GM23338 (cell line): ENCODE results near the gene NHLRC3. TPM values are rescaled to one million over a fixed set of nuclear protein-coding genes. Genes with fewer than 3 reads are reported as not detected.

ENCODE experiments used
- ATAC-seq: fragments of 200-7000 bp; cut with Tn5 transposase; 3 replicates; pipeline ENCODE4 v1.9.1; 2020
- DNase-seq: peaks from one replicate; pipeline ENCODE4 v3.0.0-alpha.2; 2015; ENCODE audit warnings: low spot score
- H2AFZ ChIP-seq: fragments of 200-600 bp; sonication (generic); 2 replicates; pipeline ENCODE4 v1.8.0; 2016; ENCODE audit warnings: antibody characterized with exemption, mild to moderate bottlenecking, moderate library complexity
- H3F3A ChIP-seq: fragments of 200-600 bp; sonication (generic); replicated peaks from 2 replicates; pipeline ENCODE4 v1.8.0; 2017; ENCODE audit warnings: antibody characterized with exemption, mixed run types, low read depth
- H3K27ac ChIP-seq: fragments of 200-600 bp; sonication (generic); 2 replicates; pipeline ENCODE4 v1.6.1; 2016; ENCODE audit warnings: low read depth
- H3K27me3 ChIP-seq: fragments of 200-600 bp; sonication (generic); 2 replicates; pipeline ENCODE4 v1.8.0; 2016; ENCODE audit warnings: mild to moderate bottlenecking, mixed run types, moderate library complexity; ENCODE audit not compliant: insufficient read depth
- H3K36me3 ChIP-seq: fragments of 200-600 bp; sonication (generic); 2 replicates; pipeline ENCODE4 v1.8.0; 2016; ENCODE audit warnings: mild to moderate bottlenecking; ENCODE audit not compliant: insufficient read depth
- H3K4me1 ChIP-seq: fragments of 200-600 bp; sonication (generic); 2 replicates; pipeline ENCODE4 v1.8.0; 2016; ENCODE audit warnings: mild to moderate bottlenecking, moderate library complexity; ENCODE audit not compliant: insufficient read depth
- H3K4me2 ChIP-seq: fragments of 200-600 bp; sonication (generic); 2 replicates; pipeline ENCODE4 v1.7.1; 2017; ENCODE audit warnings: mixed run types
- H3K4me3 ChIP-seq: fragments of 200-600 bp; sonication (generic); 2 replicates; pipeline ENCODE4 v1.6.1; 2016; ENCODE audit warnings: mixed run types
- H3K79me2 ChIP-seq: fragments of 200-600 bp; sonication (generic); replicated peaks from 2 replicates; pipeline ENCODE4 v1.8.0; 2017; ENCODE audit warnings: mild to moderate bottlenecking; ENCODE audit not compliant: insufficient read depth
- H3K9me2 ChIP-seq: fragments of 200-600 bp; sonication (generic); 2 replicates; pipeline ENCODE4 v1.8.0; 2017; ENCODE audit not compliant: insufficient read depth
- H4K20me1 ChIP-seq: fragments of 200-600 bp; sonication (generic); replicated peaks from 2 replicates; pipeline ENCODE4 v1.8.0; 2017; ENCODE audit warnings: mild to moderate bottlenecking; ENCODE audit not compliant: insufficient read depth
- H3K27ac Mint-ChIP-seq: 2 replicates; pipeline ENCODE4 v1.8.0; 2020; ENCODE audit warnings: inconsistent platforms, mild to moderate bottlenecking, moderate library complexity, mixed read lengths
- H3K27me3 Mint-ChIP-seq: 3 replicates; pipeline ENCODE4 v1.8.0; 2022; ENCODE audit warnings: low read depth, mild to moderate bottlenecking, moderate library complexity, mixed read lengths, inconsistent platforms; ENCODE audit not compliant: insufficient read depth, poor library complexity
- H3K36me3 Mint-ChIP-seq: 3 replicates; pipeline ENCODE4 v1.8.0; 2021; ENCODE audit warnings: low read depth, mild to moderate bottlenecking, inconsistent platforms, moderate library complexity, mixed read lengths
- H3K4me1 Mint-ChIP-seq: 3 replicates; pipeline ENCODE4 v1.8.0; 2020; ENCODE audit warnings: mild to moderate bottlenecking, inconsistent platforms, mixed read lengths
- H3K4me3 Mint-ChIP-seq: 3 replicates; pipeline ENCODE4 v1.8.0; 2021; ENCODE audit warnings: moderate library complexity, mild to moderate bottlenecking, inconsistent platforms, mixed read lengths
- H3K9me3 Mint-ChIP-seq: 3 replicates; pipeline ENCODE4 v1.8.0; 2020; ENCODE audit warnings: moderate library complexity, mild to moderate bottlenecking, inconsistent platforms, mixed read lengths
- CREB1 ChIP-seq: fragments of 250-450 bp; sonication (Bioruptor Pico); IDR thresholded peaks from 2 replicates; pipeline ENCODE4 v1.5.0; 2020; ENCODE audit warnings: low read depth, mild to moderate bottlenecking, moderate library complexity
- CTCF ChIP-seq, 2 experiments: fragments of 200-600 bp in 1 of 2; sonication (generic) in 1 of 2; conservative IDR thresholded peaks; 2 replicates each; pipeline versions ENCODE4 v1.5.1 to v1.6.1; 2016 to 2017; ENCODE audit warnings: antibody characterized with exemption in 2 of 2, low read depth in 2 of 2, mild to moderate bottlenecking in 2 of 2, moderate library complexity in 1 of 2
- JUNB ChIP-seq: IDR thresholded peaks from one replicate; pipeline ENCODE4 v1.6.1; 2016; ENCODE audit warnings: antibody characterized with exemption; ENCODE audit not compliant: unreplicated experiment
- POLR2AphosphoS5 ChIP-seq: IDR thresholded peaks from 2 replicates; pipeline ENCODE4 v1.6.1; 2016; ENCODE audit warnings: antibody characterized with exemption, low read depth
- STAT1 ChIP-seq: IDR thresholded peaks from one replicate; pipeline ENCODE4 v1.6.1; 2016; ENCODE audit warnings: antibody characterized with exemption; ENCODE audit not compliant: unreplicated experiment
- ZNF331 ChIP-seq: fragments of 250-450 bp; sonication (Bioruptor Pico); IDR thresholded peaks from 2 replicates; pipeline ENCODE4 v1.5.0; 2020; ENCODE audit warnings: low read depth, mild to moderate bottlenecking, moderate library complexity
- ZNF462 ChIP-seq: fragments of 250-450 bp; sonication (Bioruptor Pico); IDR thresholded peaks from 2 replicates; pipeline ENCODE4 v1.5.0; 2020; ENCODE audit warnings: mild to moderate bottlenecking, moderate library complexity
- polyA plus RNA-seq: library from polyadenylated mRNA; unstranded; fragments of >200 nt; fragmentation: Nextera tagmentation; extraction: Ambion mirVana; gene quantifications from 2 replicates; pipeline ENCODE4 v1.2.1, GENCODE V29; 2016
- total RNA-seq: library from RNA; depleted of rRNA; stranded (reverse); fragments of >200 nt; shearing (Covaris generic); gene quantifications from 2 replicates; pipeline ENCODE4 v1.2.3, GENCODE V29; 2014
- TF ChIP-seq, protein P1 (sequence below): IDR thresholded peaks from 2 replicates; pipeline ENCODE4 v1.6.1; 2016; ENCODE audit warnings: antibody characterized with exemption
- TF ChIP-seq, protein P2 (sequence below): IDR thresholded peaks from one replicate; pipeline ENCODE4 v1.6.1; 2018; ENCODE audit warnings: antibody characterized with exemption; ENCODE audit not compliant: unreplicated experiment

The NHLRC3 gene
- total and polyA plus RNA-seq, 2 experiments from 2014 or later = 11.8 to 15.6 TPM

GRCh38 chr13:39016087-39016486, 22.2 kb upstream of the NHLRC3 start (continued):
- TF ChIP-seq, protein P1, sequence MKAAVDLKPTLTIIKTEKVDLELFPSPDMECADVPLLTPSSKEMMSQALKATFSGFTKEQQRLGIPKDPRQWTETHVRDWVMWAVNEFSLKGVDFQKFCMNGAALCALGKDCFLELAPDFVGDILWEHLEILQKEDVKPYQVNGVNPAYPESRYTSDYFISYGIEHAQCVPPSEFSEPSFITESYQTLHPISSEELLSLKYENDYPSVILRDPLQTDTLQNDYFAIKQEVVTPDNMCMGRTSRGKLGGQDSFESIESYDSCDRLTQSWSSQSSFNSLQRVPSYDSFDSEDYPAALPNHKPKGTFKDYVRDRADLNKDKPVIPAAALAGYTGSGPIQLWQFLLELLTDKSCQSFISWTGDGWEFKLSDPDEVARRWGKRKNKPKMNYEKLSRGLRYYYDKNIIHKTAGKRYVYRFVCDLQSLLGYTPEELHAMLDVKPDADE = no peak
- TF ChIP-seq JUNB (no peak), STAT1 (no peak), ZNF331 (no peak), CREB1 (CRISPR knock-in tag) (no peak)

- Mint-ChIP-seq H3K4me1 (peaks cover 13% of the 10 kb centered on the region), H3K27me3 (peaks cover 3% of the 10 kb centered on the region), H3K27ac (no peak overlapping the region), H3K36me3 (peaks cover 79% of the 10 kb centered on the region), H3K9me3 (no peaks in the 10 kb centered on the region), H3K4me3 (no peak overlapping the region)
- Histone ChIP-seq H3K79me2 (peaks cover 2% of the 10 kb centered on the region), H3F3A (no peaks in the 10 kb centered on the region; the same call in none of the 2 replicates), H3K27ac (no peak overlapping the region), H3K4me2 (no peak overlapping the region), H3K4me1 (no peaks in the 10 kb centered on the region), H3K36me3 (peaks cover 37% of the 10 kb centered on the region; the same call in 1 of the 2 replicates), H2AFZ (no peak overlapping the region), H3K9me2 (no peaks in the 10 kb centered on the region), H4K20me1 (no peaks in the 10 kb centered on the region), H3K4me3 (no peak overlapping the region), H3K27me3 (no peaks in the 10 kb centered on the region)
- peak; percentile 43; the same call in 2 of the 3 replicates for ATAC-seq
- TF ChIP-seq CTCF (conservative IDR thresholded peaks at IDR 0.05; ENCODE audit: low read depth in 2 of 2) (peak; percentile 72 to 73), ZNF462 (CRISPR knock-in tag) (no peak), JUNB (no peak), POLR2AphosphoS5 (no peak)
- TF ChIP-seq, protein P2, sequence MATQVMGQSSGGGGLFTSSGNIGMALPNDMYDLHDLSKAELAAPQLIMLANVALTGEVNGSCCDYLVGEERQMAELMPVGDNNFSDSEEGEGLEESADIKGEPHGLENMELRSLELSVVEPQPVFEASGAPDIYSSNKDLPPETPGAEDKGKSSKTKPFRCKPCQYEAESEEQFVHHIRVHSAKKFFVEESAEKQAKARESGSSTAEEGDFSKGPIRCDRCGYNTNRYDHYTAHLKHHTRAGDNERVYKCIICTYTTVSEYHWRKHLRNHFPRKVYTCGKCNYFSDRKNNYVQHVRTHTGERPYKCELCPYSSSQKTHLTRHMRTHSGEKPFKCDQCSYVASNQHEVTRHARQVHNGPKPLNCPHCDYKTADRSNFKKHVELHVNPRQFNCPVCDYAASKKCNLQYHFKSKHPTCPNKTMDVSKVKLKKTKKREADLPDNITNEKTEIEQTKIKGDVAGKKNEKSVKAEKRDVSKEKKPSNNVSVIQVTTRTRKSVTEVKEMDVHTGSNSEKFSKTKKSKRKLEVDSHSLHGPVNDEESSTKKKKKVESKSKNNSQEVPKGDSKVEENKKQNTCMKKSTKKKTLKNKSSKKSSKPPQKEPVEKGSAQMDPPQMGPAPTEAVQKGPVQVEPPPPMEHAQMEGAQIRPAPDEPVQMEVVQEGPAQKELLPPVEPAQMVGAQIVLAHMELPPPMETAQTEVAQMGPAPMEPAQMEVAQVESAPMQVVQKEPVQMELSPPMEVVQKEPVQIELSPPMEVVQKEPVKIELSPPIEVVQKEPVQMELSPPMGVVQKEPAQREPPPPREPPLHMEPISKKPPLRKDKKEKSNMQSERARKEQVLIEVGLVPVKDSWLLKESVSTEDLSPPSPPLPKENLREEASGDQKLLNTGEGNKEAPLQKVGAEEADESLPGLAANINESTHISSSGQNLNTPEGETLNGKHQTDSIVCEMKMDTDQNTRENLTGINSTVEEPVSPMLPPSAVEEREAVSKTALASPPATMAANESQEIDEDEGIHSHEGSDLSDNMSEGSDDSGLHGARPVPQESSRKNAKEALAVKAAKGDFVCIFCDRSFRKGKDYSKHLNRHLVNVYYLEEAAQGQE = no peak
- DNase-seq = peak; percentile 65
Measured at GRCh38 chr13:39016787-39017186, 21.5 kb upstream of the NHLRC3 start.
